Epithelial cell of prostate (primary cell): Measurements from ENCODE around the gene MYL12A.
"Not testable (repeated sequence)": the region's sequence is repeated elsewhere in the genome, so short reads cannot be mapped to it uniquely, and the experiment has no call there.

ENCODE experiments used
- DNase-seq: peaks from one replicate; pipeline ENCODE4 v3.0.0-alpha.2; 2011; ENCODE audit warnings: low read depth, low spot score
- H3K27ac ChIP-seq: fragments of 450-650 bp; 2 replicates; pipeline ENCODE4 v1.5.1; 2017; ENCODE audit warnings: mild to moderate bottlenecking

MYL12A gene

DNA sequence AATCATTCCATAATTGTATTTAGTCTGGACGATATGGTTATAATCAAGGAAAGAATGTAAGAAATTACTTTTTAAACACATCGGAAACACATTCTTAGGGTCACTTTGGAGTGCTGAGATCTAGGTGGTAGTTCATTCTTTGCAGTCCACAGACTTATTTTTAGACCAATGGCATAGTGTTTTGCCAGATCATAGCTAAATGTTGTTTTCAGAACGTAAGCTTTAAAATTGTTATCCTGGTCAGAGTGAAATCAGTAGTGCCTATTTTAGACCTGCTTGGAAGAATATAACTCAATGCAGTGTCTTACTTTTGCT is 4.3 kb downstream of the MYL12A start:
- DNase-seq, result no peak
- peak overlapping the region; percentile 97 for H3K27ac ChIP-seq

DNA sequence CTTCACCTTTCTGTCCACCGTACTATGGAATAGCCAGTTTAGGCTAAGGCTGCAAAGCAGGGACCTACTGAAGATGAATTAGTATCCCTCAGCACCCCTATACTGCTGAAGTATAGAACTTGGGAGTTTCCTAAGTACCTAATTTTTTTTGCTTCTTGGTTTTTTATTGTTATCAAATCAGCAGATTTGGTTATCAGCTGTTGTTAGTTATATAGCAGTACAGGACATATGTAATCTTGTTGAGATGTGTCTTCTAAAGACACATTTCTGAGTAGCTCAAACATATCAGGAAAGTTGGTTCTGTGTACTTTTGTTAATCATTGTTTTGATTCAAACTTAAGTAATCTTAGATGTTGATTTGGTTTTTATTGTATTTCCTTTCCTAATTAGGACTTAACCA is 5.2 kb downstream of the MYL12A start:
- peak overlapping the region; percentile 97 for H3K27ac ChIP-seq
- DNase-seq, result no peak

DNA sequence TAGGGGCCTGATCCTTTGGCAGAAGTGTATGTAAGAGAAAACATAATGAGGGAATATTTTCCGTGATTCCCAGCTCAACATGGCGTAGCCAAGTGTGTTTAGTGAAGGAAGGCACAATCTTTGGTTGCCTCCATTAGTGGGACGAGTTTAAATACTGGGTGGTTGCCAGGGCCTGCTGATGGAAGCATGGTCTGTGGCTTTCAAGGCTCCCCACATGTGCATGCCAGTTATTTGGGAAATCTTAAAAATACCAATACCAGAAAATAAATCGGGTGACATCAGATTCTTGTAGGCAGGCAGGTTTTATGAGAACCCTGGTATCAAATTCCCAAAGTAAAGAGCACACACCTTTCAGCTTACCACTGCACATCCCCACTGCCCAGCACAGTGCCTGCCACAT is 7.1 kb downstream of the MYL12A start:
- H3K27ac ChIP-seq, result peak overlapping the region; percentile 97
- DNase-seq, result no peak

DNA sequence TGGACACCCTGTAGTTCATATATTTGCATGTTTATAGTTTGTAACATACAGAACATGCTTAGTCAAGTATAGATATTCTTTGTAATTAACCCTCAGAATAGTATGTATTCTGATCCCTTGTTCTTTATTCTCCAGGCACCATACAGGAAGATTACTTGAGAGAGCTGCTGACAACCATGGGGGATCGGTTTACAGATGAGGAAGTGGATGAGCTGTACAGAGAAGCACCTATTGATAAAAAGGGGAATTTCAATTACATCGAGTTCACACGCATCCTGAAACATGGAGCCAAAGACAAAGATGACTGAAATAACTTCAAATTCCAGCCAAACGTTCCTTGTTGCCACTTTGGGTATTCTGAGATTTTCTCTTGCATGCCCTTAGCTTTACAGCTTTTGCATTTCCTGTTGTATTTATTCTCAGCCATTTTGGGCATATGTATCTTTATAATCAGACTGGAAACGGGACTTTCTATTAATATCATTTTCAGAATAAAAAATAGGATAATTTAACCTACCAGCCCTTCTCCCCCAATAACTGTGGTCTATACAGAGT is 8.1 kb downstream of the MYL12A start:
- DNase-seq, result no peak
- H3K27ac ChIP-seq, result peak overlapping the region; percentile 97

DNA sequence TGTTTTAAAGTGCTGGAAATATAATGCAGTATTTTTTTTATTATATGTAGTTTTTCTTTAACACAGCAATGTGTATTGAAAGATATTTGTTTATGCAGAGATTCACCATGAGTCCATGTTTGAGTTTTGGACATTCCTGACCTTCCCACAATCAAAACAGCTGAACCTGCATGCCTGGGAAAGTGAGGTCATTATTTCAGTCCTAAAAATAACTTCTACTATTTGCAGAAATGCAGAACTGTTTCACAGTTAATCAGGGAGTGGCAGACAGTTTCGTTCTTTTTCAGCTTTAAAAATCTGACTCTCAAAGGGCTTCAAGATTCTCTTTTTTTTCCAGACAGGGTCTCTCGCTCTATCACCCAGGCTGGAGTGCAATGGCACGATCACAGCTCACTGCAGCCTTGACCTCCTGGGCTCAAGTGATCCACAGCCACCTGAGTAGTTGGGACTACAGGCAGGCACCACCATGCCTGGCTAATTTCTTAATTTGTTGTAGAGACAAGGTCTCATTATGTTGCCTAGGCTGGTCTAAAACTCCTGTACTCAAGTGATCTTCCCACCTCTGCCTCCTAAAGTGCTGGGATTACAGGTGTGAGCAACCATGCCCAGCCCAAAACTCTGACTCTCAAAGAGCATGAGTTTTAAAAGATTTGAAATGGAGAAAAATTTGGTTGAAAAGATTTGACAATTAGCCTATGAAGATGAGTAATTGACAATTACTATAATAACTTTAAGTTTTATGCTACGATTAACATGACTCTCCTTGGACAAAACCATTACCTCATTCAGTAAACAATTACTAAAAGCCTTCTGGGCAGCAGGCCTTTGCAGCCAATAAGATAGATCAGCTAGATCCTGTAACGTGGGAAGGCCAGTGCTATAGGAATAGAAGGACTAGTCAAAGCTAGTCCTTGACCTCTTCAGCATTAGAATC is 9.4 kb downstream of the MYL12A start:
- DNase-seq, result peak; percentile 70
- H3K27ac ChIP-seq, result peak overlapping the region; percentile 97

DNA sequence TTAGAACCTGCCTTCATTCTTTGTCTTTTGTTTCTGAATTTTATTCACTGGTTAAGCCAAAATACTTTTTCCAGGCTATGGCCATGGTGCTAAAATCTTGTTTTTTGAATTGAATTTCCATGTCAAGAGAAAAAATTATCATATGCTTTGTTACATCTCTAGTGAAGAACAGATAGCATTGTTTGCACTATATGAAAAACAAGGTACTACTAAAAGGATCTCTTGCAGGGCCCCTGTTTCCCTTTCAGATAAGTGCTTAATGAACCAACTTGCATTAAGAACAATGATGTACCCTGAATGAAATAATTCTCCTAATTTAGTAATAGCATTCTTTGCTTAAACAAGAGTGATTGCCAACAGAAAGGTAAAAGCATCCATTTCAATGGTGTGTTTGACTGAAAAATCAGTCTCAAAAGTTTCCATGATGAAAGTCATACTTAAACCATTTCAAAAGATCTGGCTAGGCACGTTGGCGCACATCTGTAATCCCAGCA is 10.1 kb downstream of the MYL12A start:
- DNase-seq, result no peak
- peak overlapping the region; percentile 97 for H3K27ac ChIP-seq

DNA sequence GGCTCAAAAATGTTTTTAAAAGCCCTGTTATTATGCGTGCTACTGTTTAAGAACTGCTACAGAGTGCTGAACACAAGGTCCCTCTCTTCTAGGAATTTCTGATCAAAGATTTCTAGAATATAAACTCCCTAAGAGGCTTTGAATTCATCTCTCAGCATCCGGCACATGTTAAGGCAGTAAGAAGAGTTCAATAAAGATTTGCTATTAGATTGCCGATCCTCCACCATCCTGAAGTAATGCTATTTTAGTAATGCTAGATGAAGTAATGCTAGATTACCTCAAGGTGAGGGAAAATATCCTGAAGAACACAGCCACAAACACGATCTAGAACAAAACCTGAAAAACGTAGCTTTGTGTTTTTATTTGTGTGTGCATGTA is 13.4 kb downstream of the MYL12A start:
- peak overlapping the region; percentile 97 for H3K27ac ChIP-seq
- DNase-seq, result no peak

DNA sequence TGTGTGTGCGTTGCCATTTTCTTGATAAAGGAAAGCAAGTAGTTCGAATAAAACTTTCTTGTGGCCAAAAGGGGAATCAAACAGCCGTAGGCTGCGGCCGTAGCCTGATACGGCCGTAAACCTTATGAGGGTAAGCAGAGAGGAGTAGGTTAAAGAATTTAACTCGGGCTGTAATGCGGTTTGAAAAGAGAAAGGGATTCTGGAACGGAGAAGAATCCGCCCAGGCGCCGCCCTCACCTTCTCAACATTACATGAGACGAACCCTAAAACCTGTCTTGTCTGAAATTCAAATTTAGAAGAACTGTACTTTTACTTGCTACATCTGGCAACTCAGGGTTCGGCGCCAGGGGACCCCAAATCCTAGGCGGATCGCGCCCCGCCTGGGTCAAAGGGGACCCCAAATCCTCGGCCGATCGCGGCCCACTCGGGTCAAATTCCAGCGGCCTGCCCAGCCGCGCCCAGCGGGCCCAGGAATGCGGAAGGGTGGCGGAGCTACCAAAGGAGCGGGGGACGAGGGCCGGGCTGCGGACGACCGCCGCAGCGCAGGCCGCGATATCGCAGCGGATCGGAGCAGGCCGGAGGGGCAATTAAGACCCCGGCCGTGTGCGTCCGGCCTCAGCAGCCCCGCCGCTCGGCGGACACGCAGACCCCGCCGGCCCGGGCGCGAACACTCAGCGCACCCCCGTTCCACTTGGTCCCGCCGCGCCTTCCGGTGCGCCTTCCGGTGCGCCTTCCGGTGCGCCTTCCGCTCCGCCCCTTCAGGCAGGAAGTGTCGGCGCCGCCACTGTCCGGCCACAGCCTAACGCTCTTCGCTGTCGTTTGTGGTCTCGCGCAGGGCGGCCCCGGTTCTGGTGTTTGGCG is 14.0 kb downstream of the MYL12A start, which contains the start of gene MYL12B:
TSS of gene MYL12B (plus strand) at position 761 of the 861 bp plus-strand sequence. CDS start 10,766 bp downstream, outside the sequence.
- peak within 1 kb of the TSS; percentile 97 for H3K27ac ChIP-seq
- DNase-seq, result no peak

DNA sequence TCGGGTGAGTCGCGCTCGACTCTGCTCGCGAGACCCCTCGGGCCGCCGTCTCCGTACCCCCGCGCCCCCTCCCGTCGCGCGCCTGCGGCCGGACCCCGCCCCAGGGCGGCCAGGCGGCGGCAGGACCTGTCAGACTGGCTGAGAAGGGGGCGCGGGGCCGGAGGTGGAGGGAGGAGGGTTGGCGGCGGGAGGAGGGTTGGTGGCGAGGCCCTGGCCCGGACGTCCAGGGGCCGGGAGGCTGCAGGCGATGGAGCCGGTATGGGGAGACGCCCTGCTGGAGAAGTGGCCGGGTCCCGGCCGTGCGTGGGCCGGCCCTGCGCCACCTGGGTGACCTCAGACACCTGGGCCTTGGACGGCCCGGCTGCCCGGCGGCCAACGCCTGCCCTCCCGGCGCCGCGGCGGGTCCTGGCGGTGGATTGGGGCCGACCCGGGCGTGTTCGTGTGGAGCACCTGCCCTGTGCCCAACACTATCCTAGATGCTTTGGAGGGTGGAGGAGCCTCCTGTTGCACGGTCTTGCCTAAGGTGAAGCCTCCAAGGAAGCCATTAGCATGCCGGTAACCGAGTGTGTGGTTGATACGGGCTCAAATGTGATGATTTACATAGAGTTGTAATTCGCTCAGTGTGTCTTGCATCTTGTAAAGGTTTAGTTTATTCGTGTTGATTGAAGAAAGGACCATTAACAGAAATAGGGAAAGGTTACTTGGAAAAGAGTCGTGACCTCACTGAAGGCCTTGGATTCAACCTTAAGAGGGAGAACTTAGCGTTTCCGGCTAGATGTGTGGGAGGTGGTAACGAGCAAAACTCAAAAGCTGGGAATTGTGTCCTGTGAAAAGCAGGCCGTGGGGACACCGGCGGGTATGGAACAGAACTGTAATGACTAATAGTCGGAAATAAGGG is 14.9 kb downstream of the MYL12A start:
- H3K27ac ChIP-seq, result peak overlapping the region; percentile 97
- DNase-seq, result no peak

DNA sequence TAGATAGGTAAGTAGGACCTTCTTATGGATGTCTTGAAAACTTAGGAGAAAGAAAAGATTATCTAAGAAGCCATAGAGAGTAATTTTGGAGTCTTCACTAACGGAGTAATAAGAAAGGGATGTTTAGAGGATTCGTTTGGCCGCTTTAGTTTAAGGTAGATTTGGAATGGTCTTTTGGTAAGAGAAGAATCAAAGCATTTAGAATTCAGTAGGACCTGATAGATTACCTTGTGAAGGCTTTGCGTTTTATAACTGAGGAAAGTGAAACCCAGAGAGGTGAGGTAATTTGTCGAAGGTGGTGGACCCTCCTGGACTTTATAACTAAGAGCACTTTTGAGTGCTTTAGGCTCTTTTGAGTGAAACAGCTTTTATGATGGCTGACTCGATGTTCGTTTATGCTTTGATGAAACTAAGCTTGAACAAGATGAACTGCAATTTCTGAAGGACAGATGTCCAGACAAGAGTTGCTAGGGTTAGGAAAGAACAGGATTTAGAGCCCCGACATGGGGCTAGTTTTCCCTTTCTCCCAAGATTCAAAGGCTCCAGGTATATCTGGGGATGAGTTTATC is 15.6 kb downstream of the MYL12A start:
- H3K27ac ChIP-seq, result peak overlapping the region; percentile 97
- DNase-seq, result no peak

DNA sequence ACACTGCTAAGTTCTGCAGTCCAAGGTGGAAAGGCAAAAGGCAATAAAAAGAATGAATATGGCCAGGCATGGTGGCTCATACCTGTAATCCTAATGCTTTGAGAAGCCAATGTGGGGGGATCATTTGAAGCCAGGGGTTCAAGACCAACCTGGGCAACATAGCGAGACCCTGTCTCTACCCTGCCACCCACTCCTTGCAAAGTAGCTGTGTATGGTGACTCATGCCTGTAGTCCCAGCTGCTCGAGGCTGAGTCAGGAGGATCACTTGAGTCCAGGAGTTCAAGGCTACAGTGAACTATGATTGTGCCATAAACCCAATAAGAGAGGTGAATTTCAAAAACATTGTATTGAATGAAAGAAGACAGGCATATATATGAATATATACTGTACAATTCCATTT is 16.8 kb downstream of the MYL12A start:
- H3K27ac ChIP-seq, result peak overlapping the region; percentile 97
- DNase-seq, result no peak

DNA sequence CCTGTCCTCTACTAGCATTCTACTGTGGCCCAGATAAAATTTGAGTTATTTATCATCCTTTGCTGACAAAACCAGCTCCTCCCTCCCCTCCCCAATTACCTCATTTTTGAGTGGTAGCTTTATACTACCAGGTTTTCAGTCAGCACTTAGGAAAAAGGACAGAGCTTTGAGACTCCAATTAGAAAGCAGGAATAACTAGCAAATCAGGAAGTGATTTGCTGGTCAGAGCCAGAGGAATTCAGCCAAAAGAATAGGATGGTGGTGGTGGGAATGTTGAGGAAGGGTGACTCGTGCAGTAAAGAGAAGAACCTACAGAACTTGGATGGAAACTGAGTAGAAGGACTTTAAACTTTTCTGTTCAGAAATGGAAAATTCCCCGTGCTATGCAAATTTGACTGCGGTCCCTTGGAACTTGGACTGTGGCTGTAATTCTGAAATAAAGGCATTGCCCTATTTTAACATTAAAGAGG is 18.0 kb downstream of the MYL12A start:
- DNase-seq, result no peak
- H3K27ac ChIP-seq, result peak overlapping the region; percentile 97

DNA sequence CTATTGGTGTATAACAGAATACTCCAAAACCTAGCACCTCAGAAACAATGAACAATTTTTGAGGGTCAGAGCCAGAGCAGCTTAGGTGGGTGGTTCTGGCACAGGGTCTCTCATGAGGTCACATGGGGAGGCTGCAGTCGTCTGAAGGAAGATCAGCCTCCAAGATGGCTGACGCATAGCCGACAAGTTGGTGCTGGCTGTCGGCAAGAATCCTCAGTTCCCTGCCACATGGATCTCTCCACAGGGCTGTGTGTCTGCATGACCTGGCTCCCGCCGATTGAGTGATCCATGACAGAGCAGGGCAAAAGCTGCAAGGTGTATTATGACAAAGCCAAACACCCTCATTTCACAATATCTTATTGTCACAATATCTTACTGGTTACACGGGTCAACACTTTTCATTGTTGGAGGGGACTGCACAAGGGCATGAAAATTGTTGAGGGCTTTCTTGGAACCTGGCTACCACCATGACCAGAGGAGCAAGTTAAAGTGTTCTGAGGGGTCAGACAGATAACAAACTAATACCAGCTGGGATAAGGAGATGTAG is 18.5 kb downstream of the MYL12A start:
- DNase-seq, result no peak
- peak overlapping the region; percentile 97 for H3K27ac ChIP-seq

DNA sequence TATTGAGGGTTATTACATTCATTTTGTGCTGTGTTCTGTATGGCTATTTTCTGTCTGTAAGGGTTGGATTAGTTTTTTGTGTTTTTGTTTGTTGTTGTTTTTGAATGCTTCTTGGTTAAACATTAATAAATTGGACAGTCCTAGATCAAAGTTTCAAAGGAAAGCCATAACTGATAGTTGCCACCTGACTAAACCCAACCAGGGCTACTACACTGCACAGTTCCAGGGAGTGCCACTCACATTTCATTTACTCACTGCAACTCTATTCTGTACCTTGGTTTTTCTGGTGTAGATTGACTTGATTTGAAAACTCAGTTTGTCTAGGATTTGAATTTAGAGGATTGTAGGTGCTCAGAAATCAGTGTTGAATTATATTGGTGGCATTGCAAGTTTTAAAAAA is 20.7 kb downstream of the MYL12A start:
- H3K27ac ChIP-seq, result peak overlapping the region; percentile 97
- no peak for DNase-seq

DNA sequence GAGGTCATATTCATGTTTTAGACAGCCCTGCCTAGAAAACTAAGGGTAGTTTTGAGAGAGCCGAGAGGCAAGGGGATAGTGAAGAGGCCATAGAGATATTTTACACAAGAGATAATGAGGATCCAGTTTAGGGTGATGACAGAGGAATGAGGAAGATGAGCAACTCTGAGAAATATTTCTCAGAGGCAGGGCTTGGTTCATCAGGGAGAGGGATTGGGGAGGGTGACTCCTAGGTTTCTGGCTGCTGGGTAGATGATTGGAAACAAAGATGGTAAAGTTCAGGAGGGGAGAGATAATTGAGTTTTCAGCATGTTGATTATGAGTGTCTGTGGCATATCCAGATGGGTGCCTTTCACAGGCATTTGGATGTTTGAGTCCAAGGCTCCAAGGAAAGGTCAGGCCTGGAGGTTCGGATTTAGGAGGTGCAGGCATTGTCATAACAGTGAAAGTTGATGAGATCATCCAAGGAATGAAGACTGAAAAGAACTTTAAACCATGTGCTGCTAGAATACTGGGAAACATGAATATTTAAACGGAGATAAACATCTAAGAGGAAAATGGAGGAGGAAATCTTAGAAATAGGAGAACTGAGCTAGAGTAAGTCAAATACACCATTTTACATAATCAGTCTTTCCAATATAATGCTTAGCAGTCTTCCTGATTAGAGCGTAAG is 21.8 kb downstream of the MYL12A start:
- DNase-seq, result no peak

DNA sequence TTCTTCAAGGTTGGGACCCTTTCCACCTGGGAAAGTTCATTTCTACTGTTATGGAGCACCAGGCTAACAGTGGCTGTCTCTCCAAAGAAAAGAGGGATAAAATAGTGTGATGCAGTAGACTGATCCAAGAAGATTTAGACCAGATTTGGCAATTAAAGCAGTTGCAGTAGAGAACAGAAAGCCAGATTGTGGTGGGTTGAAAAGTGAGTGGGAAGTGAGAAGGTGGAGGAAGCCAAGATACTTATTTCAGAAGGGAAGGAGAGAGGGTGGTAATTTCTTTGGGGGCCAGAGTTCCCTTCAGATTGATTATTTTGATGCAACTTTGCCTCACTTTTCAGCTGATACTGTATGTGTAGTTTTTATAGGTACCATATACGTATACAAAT is 22.3 kb downstream of the MYL12A start:
- H3K27ac ChIP-seq, result peak overlapping the region; percentile 97
- DNase-seq, result no peak

More for the DNA sequence above, 21.8 kb downstream of the MYL12A start:
- peak overlapping the region; percentile 97 for H3K27ac ChIP-seq

DNA sequence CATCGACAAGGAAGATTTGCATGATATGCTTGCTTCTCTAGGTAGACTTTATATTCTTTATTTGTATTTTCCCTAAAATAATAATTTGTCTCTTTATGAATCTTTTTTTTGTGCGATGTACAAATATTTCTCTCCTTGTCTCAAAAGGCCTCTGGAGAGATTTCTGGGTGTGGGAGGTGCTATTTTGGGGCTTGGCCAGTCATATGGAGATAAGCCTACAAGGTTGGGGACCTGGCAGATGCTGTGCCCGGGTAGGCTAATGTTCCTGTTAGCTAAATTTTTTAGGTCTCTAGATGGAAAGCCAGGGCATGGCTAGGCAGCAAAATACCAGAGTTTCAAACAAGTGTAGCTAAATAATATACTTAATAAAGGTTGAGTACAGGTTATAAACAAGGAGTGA is 25.4 kb downstream of the MYL12A start:
- H3K27ac ChIP-seq, result no peak overlapping the region

DNA sequence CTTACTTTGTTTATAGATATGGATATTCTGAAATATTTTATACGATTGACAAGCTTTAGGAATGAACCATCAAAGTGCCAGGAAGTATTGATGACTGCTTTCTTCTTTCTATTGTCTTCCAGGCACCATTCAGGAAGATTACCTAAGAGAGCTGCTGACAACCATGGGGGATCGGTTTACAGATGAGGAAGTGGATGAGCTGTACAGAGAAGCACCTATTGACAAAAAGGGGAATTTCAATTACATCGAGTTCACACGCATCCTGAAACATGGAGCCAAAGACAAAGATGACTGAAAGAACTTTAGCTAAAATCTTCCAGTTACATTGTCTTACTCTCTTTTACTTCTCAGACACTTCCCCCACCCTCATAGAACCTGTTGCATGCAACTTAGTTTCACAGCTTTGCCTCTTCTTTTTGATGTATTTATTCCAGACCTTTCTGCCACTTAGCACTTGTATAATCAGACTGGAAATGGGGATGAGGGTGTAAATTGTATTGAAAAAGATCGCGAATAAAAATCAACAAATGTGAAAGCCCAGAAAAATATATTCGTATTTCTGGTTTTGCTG is 30.1 kb downstream of the MYL12A start:
- peak overlapping the region; percentile 10 for H3K27ac ChIP-seq
- DNase-seq, result not testable (repeated sequence)

More for the DNA sequence above, 25.4 kb downstream of the MYL12A start:
- no peak for DNase-seq
